ENCODE measurements around the gene PPP2R3A.

PPP2R3A gene

GRCh38 chr3:135997554-135998320 lies 32.2 kb downstream of the PPP2R3A start:
- no peak for DNase-seq
- in situ Hi-C loops (cut with HindIII; ENCODE audit: low pct_ligation_motif_present, low pct_unique_long_range_greater_than_20kb, low sequenced_read_pairs), result no loop called here

- no peak for DNase-seq
- in situ Hi-C loops (cut with HindIII; ENCODE audit: low pct_ligation_motif_present, low pct_unique_long_range_greater_than_20kb, low sequenced_read_pairs), result no loop called here
Measured at GRCh38 chr3:136008221-136008620, 42.7 kb downstream of the PPP2R3A start.

- no peak for DNase-seq
- in situ Hi-C loops (cut with HindIII; ENCODE audit: low pct_ligation_motif_present, low pct_unique_long_range_greater_than_20kb, low sequenced_read_pairs), result no loop called here
Measured at GRCh38 chr3:136008732-136009470, 43.4 kb downstream of the PPP2R3A start.

- DNase-seq, result no peak
- in situ Hi-C loops (cut with HindIII; ENCODE audit: low pct_ligation_motif_present, low pct_unique_long_range_greater_than_20kb, low sequenced_read_pairs), result no loop called here
Measured at GRCh38 chr3:136018876-136019275, 53.3 kb downstream of the PPP2R3A start.

- in situ Hi-C loops (cut with HindIII; ENCODE audit: low pct_ligation_motif_present, low pct_unique_long_range_greater_than_20kb, low sequenced_read_pairs), result no loop called here
- DNase-seq, result no peak
Measured at GRCh38 chr3:136021803-136022202, 56.3 kb downstream of the PPP2R3A start.

- no peak for DNase-seq
- in situ Hi-C loops (cut with HindIII; ENCODE audit: low pct_ligation_motif_present, low pct_unique_long_range_greater_than_20kb, low sequenced_read_pairs), result no loop called here
Measured at GRCh38 chr3:136022529-136023263, 57.2 kb downstream of the PPP2R3A start.

- in situ Hi-C loops (cut with HindIII; ENCODE audit: low pct_ligation_motif_present, low pct_unique_long_range_greater_than_20kb, low sequenced_read_pairs), result no loop called here
- no peak for DNase-seq
Measured at GRCh38 chr3:136023264-136023978, 57.9 kb downstream of the PPP2R3A start.

GRCh38 chr3:136036306-136036705 lies 70.8 kb downstream of the PPP2R3A start:
- in situ Hi-C loops (cut with HindIII; ENCODE audit: low pct_ligation_motif_present, low pct_unique_long_range_greater_than_20kb, low sequenced_read_pairs), result loop anchor here (25.0 kb wide), 1 partner anchor 124 kb away; no protein-coding TSS in a partner anchor
- no peak for DNase-seq

GRCh38 chr3:136038668-136039067 lies 73.1 kb downstream of the PPP2R3A start:
- in situ Hi-C loops (cut with HindIII; ENCODE audit: low pct_ligation_motif_present, low pct_unique_long_range_greater_than_20kb, low sequenced_read_pairs), result loop anchor here (25.0 kb wide), 1 partner anchor 126 kb away; no protein-coding TSS in a partner anchor
- no peak for DNase-seq

GRCh38 chr3:136042608-136043221 lies 77.2 kb downstream of the PPP2R3A start:
- in situ Hi-C loops (cut with HindIII; ENCODE audit: low pct_ligation_motif_present, low pct_unique_long_range_greater_than_20kb, low sequenced_read_pairs), result loop anchor here (25.0 kb wide), 1 partner anchor 130 kb away; no protein-coding TSS in a partner anchor
- DNase-seq, result peak; percentile 60

GRCh38 chr3:136044980-136045745 lies 79.6 kb downstream of the PPP2R3A start:
- in situ Hi-C loops (cut with HindIII; ENCODE audit: low pct_ligation_motif_present, low pct_unique_long_range_greater_than_20kb, low sequenced_read_pairs), result loop anchor here (25.0 kb wide), 1 partner anchor 133 kb away; no protein-coding TSS in a partner anchor
- no peak for DNase-seq

- in situ Hi-C loops (cut with HindIII; ENCODE audit: low pct_ligation_motif_present, low pct_unique_long_range_greater_than_20kb, low sequenced_read_pairs), result loop anchor here (25.0 kb wide), 1 partner anchor 136 kb away; no protein-coding TSS in a partner anchor
- DNase-seq, result no peak
Measured at GRCh38 chr3:136048068-136048467, 82.5 kb downstream of the PPP2R3A start.

GRCh38 chr3:136050250-136050649 lies 84.7 kb downstream of the PPP2R3A start:
- in situ Hi-C loops (cut with HindIII; ENCODE audit: low pct_ligation_motif_present, low pct_unique_long_range_greater_than_20kb, low sequenced_read_pairs), result no loop called here
- DNase-seq, result no peak

- DNase-seq, result no peak
- in situ Hi-C loops (cut with HindIII; ENCODE audit: low pct_ligation_motif_present, low pct_unique_long_range_greater_than_20kb, low sequenced_read_pairs), result no loop called here
Measured at GRCh38 chr3:136055491-136055890, 90.0 kb downstream of the PPP2R3A start.

GRCh38 chr3:136067211-136067610 lies 101.7 kb downstream of the PPP2R3A start:
- in situ Hi-C loops (cut with HindIII; ENCODE audit: low pct_ligation_motif_present, low pct_unique_long_range_greater_than_20kb, low sequenced_read_pairs), result no loop called here
- DNase-seq, result no peak

- DNase-seq, result no peak
- in situ Hi-C loops (cut with HindIII; ENCODE audit: low pct_ligation_motif_present, low pct_unique_long_range_greater_than_20kb, low sequenced_read_pairs), result no loop called here
Measured at GRCh38 chr3:136068708-136069107, 103.2 kb downstream of the PPP2R3A start.

- in situ Hi-C loops (cut with HindIII; ENCODE audit: low pct_ligation_motif_present, low pct_unique_long_range_greater_than_20kb, low sequenced_read_pairs), result no loop called here
- no peak for DNase-seq
Measured at GRCh38 chr3:136069933-136070332, 104.4 kb downstream of the PPP2R3A start.
